WI38 (cell line): Measurements from ENCODE around the gene AP5M1.
"Not testable (repeated sequence)": the region's sequence is repeated elsewhere in the genome, so short reads cannot be mapped to it uniquely, and the experiment has no call there.

ENCODE experiments used
- H3K4me3 ChIP-seq: 2 replicates; pipeline ENCODE4 v1.5.1; 2011; ENCODE audit warnings: low read depth, mild to moderate bottlenecking, control low read depth, low read length
- TF ChIP-seq, protein P1 (sequence below): IDR thresholded peaks from 2 replicates; pipeline ENCODE4 v1.5.1; 2012; ENCODE audit warnings: low read depth, mild to moderate bottlenecking, control low read depth, low read length

The AP5M1 gene

GRCh38 chr14:57245941-57246340 is 22.8 kb upstream of the AP5M1 start:
- TF ChIP-seq, protein P1, sequence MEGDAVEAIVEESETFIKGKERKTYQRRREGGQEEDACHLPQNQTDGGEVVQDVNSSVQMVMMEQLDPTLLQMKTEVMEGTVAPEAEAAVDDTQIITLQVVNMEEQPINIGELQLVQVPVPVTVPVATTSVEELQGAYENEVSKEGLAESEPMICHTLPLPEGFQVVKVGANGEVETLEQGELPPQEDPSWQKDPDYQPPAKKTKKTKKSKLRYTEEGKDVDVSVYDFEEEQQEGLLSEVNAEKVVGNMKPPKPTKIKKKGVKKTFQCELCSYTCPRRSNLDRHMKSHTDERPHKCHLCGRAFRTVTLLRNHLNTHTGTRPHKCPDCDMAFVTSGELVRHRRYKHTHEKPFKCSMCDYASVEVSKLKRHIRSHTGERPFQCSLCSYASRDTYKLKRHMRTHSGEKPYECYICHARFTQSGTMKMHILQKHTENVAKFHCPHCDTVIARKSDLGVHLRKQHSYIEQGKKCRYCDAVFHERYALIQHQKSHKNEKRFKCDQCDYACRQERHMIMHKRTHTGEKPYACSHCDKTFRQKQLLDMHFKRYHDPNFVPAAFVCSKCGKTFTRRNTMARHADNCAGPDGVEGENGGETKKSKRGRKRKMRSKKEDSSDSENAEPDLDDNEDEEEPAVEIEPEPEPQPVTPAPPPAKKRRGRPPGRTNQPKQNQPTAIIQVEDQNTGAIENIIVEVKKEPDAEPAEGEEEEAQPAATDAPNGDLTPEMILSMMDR, result no peak
- H3K4me3 ChIP-seq, result no peak overlapping the region

GRCh38 chr14:57246933-57247657 is 21.7 kb upstream of the AP5M1 start:
- no peak overlapping the region for H3K4me3 ChIP-seq
- TF ChIP-seq, protein P1, result no peak

- TF ChIP-seq, protein P1, result no peak
- H3K4me3 ChIP-seq, result no peak overlapping the region
Measured at GRCh38 chr14:57254884-57255283, 13.9 kb upstream of the AP5M1 start.

GRCh38 chr14:57258221-57258620 is 10.6 kb upstream of the AP5M1 start:
- H3K4me3 ChIP-seq, result not testable (repeated sequence)

- TF ChIP-seq, protein P1, result no peak
Measured at GRCh38 chr14:57259672-57260071, 9.1 kb upstream of the AP5M1 start.

GRCh38 chr14:57261604-57262003 is 7.2 kb upstream of the AP5M1 start:
- H3K4me3 ChIP-seq, result no peak overlapping the region
- TF ChIP-seq, protein P1, result no peak

More at GRCh38 chr14:57259672-57260071, 9.1 kb upstream of the AP5M1 start:
- no peak overlapping the region for H3K4me3 ChIP-seq

DNA sequence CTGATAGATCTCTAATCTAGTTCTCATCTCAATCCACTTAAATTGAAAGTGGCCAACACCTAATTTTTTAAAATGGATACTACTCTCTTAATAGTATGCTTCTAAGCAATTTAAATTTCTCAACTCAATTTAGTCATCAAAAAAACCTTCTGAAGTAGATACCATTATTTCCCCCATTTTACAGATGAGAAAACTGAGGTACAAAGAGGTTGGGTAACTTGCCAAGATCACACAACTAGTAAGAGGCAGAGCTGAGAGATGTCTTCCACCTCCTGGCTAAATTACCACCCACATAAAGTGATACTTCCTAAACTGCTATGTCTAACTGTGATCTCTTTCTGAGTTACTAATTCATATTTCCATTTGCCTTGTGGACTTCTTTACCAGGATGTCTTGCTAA is 6.7 kb upstream of the AP5M1 start:
- H3K4me3 ChIP-seq, result no peak overlapping the region
- TF ChIP-seq, protein P1, result no peak

DNA sequence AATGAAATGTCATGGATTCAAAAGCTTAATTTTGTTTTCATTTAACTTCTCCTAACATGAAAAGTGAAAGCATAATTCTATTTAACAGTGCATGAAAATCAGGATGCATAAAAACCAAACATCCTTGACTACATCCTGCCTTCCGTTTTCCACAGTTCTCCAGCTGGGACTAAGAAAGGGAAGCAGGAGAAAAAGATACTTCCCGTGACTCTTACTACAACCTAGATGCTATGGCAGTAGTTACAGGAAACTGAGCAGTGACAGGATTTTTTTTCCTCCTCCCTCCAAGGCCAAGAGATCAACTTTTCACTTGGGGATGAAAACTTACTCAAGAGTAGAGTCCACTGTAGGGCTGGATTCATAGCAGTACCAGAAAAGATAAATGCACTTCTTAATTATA is 2.7 kb upstream of the AP5M1 start:
- no peak overlapping the region for H3K4me3 ChIP-seq
- TF ChIP-seq, protein P1, result no peak
